HFFc6 (cell line): ENCODE data around the gene EML4. TPM values are rescaled to one million over a fixed set of nuclear protein-coding genes. Genes with fewer than 3 reads are reported as not detected.

Source experiments
- DNase-seq: peaks from one replicate; pipeline ENCODE4 v3.0.0-alpha.2; 2018
- H3K27ac Mint-ChIP-seq: 2 replicates; pipeline ENCODE4 v1.8.0; 2020; ENCODE audit warnings: mild to moderate bottlenecking, mixed read lengths
- H3K27me3 Mint-ChIP-seq: 2 replicates; pipeline ENCODE4 v1.8.0; 2021; ENCODE audit warnings: mild to moderate bottlenecking, moderate library complexity, mixed read lengths; ENCODE audit not compliant: insufficient read depth
- H3K36me3 Mint-ChIP-seq: 2 replicates; pipeline ENCODE4 v1.8.0; 2021; ENCODE audit warnings: low read depth, mixed read lengths
- H3K4me1 Mint-ChIP-seq: 2 replicates; pipeline ENCODE4 v1.8.0; 2020; ENCODE audit warnings: low read depth, mixed read lengths
- H3K4me3 Mint-ChIP-seq: 2 replicates; pipeline ENCODE4 v1.8.0; 2020; ENCODE audit warnings: mild to moderate bottlenecking, moderate library complexity, mixed read lengths
- H3K9me3 Mint-ChIP-seq: 2 replicates; pipeline ENCODE4 v1.8.0; 2020; ENCODE audit warnings: mild to moderate bottlenecking, mixed read lengths
- total RNA-seq, 6 experiments: library from RNA; stranded (reverse); fragmentation: NEBNext Ultra II Directional; extraction: Animal tissue kit (Norgen Biotek cat#: 25700); gene quantifications; 2 replicates in 1 of 6; 3 replicates in 5 of 6; pipeline ENCODE4 v1.2.3, GENCODE V29; 2021
- TF ChIP-seq, protein P1 (sequence below): fragments of 200-600 bp; sonication (generic); IDR thresholded peaks from 2 replicates; pipeline ENCODE4 v1.5.0; 2021; ENCODE audit warnings: antibody characterized with exemption, mild to moderate bottlenecking

The EML4 gene
- total RNA-seq, 6 experiments from 2014 or later, result 31.7 to 35.8 (median 33.6) TPM

DNA sequence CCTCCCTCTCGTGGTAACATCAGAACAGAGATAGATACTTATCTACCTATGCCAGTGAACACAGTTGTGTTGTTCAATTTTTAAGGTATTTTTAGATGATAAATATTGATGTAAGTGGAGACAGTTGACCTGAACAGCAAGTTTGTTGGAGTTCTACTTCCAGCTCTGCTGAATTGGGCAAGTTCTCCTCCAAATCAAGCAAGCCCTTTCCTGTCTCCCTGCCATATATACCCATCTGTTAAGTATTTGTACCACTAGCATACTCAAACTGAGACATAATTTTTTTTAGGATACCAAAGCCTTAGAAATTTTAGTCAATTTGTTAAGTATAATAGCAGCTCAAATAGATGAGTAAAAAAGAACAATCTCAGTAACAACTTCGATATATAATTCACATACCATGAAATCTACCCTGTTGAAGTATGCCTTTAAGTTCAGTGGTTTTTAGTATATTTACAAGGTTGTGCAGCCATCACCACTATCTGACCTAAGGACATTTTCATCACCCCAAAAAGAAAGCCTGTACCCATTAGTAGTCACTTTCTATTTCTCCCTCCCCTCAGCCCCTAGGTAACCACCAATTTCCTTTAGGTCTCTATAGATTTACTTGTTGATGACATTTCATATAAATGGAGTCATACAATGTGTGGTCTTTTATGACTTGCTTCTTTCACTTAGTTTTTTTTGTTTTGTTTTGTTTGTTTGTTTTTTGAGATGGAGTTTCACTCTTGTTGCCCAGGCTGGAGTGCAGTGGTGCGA is 130.0 kb downstream of the EML4 start:
- DNase-seq, result no peak
- Mint-ChIP-seq H3K4me3 (no peak overlapping the region), H3K9me3 (no peaks in the 10 kb centered on the region), H3K27ac (no peak overlapping the region), H3K36me3 (peaks cover 21% of the 10 kb centered on the region), H3K4me1 (peaks cover 13% of the 10 kb centered on the region), H3K27me3 (no peaks in the 10 kb centered on the region)
- TF ChIP-seq, protein P1, sequence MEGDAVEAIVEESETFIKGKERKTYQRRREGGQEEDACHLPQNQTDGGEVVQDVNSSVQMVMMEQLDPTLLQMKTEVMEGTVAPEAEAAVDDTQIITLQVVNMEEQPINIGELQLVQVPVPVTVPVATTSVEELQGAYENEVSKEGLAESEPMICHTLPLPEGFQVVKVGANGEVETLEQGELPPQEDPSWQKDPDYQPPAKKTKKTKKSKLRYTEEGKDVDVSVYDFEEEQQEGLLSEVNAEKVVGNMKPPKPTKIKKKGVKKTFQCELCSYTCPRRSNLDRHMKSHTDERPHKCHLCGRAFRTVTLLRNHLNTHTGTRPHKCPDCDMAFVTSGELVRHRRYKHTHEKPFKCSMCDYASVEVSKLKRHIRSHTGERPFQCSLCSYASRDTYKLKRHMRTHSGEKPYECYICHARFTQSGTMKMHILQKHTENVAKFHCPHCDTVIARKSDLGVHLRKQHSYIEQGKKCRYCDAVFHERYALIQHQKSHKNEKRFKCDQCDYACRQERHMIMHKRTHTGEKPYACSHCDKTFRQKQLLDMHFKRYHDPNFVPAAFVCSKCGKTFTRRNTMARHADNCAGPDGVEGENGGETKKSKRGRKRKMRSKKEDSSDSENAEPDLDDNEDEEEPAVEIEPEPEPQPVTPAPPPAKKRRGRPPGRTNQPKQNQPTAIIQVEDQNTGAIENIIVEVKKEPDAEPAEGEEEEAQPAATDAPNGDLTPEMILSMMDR, result no peak

DNA sequence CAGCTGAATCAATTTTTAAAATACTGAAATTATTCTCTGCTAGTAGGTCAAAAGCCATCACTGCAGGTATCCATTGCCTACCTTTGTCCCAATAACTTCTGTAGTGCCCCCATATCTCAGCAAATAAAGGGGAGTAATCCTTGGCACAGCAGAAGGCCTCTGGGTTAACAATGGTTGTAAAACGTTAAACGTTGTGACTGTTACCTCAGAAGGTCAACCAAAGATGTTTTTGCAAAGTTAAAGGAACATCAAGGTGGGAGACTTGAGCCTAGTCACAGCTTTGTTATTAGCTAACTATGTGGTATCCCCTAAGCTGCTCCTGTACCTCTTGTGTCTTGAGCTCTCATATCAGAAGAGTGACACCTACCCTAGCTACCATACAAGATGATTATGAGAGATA is 131.4 kb downstream of the EML4 start:
- no peak overlapping the region for H3K4me3 Mint-ChIP-seq
- no peaks in the 10 kb centered on the region for H3K27me3 Mint-ChIP-seq
- peaks cover 13% of the 10 kb centered on the region for H3K4me1 Mint-ChIP-seq
- no peak overlapping the region for H3K27ac Mint-ChIP-seq
- no peak for DNase-seq
- no peaks in the 10 kb centered on the region for H3K9me3 Mint-ChIP-seq
- peaks cover 18% of the 10 kb centered on the region for H3K36me3 Mint-ChIP-seq
- TF ChIP-seq, protein P1, result no peak

DNA sequence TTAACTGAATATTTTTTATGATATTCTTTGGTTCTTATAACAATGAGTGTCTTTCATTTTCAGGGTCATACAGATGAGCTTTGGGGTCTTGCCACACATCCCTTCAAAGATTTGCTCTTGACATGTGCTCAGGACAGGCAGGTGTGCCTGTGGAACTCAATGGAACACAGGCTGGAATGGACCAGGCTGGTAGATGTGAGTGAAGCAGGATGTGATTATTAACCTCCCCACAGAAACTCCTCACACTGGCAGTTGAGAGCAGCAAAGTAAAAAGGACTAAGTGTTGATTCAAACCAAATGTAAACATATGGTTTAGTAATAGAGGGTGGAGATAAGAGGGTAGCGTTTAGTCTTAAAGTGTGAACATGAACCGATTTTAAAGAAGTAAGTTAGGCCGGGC is 134.1 kb downstream of the EML4 start:
- Mint-ChIP-seq H3K4me1 (peaks cover under 1% of the 10 kb centered on the region), H3K9me3 (no peaks in the 10 kb centered on the region), H3K36me3 (peaks cover 18% of the 10 kb centered on the region), H3K27me3 (no peaks in the 10 kb centered on the region), H3K27ac (no peak overlapping the region), H3K4me3 (no peak overlapping the region)
- DNase-seq, result no peak
- TF ChIP-seq, protein P1, result no peak

DNA sequence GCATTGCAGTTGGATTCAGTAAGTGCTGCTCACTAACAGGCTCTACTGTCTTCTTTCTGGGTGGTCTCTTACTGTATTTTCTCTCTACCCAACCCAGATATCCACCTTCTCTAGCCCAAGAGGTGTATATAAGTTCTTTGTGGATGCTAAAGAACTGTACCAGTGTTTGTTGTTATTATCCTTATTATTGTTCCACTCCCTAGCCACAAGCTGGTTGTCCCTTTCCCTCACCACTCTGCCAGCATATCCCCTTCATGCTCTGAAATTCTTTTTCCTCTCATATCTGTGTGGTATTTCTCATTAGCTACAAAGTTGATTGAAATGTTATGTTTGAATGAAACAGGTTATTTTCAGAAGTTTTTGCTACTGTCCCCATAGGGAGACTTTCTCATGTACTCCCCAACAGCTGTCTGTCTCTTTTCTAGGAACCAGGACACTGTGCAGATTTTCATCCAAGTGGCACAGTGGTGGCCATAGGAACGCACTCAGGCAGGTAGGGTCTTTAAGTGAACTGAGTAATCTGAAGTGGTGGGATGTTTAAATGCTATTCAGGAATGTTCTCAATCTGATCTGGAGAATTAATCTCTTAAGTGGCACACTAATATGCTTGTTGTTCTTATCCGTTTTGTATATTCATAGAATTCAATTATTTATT is 135.0 kb downstream of the EML4 start:
- H3K27me3 Mint-ChIP-seq, result no peaks in the 10 kb centered on the region
- TF ChIP-seq, protein P1, result no peak

DNA sequence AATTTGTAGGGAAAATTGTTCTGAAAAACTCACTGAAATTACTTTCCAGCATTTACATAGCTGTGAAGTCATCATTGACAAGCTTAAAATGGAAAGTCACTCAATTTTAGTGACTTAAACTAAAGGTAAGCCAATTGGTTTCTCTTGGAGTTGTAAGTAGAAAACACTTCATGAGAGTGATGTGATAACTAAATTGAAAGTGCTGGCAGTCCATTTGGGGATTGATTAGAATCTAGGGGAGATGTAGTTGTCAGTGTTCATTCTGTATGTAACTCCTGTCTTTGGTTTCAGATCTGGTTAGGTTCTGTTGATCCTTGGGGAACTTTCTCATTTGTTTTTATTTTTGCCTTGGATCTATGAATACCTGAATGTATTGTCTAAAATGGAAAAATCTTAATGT is 138.0 kb downstream of the EML4 start:
- H3K36me3 Mint-ChIP-seq, result peaks cover 18% of the 10 kb centered on the region
- H3K4me1 Mint-ChIP-seq, result no peaks in the 10 kb centered on the region
- no peak overlapping the region for H3K4me3 Mint-ChIP-seq
- no peak for DNase-seq
- no peaks in the 10 kb centered on the region for H3K27me3 Mint-ChIP-seq
- no peak overlapping the region for H3K27ac Mint-ChIP-seq
- H3K9me3 Mint-ChIP-seq, result no peaks in the 10 kb centered on the region
- TF ChIP-seq, protein P1, result no peak

More for the DNA sequence above, 135.0 kb downstream of the EML4 start:
- no peaks in the 10 kb centered on the region for H3K9me3 Mint-ChIP-seq
- no peak overlapping the region for H3K27ac Mint-ChIP-seq
- peaks cover 18% of the 10 kb centered on the region for H3K36me3 Mint-ChIP-seq
- no peaks in the 10 kb centered on the region for H3K4me1 Mint-ChIP-seq
- no peak for DNase-seq
- H3K4me3 Mint-ChIP-seq, result no peak overlapping the region
